ENCODE measurements around the gene GJA3. TPM values are rescaled to one million over a fixed set of nuclear protein-coding genes. Genes with fewer than 3 reads are reported as not detected.
A peak's percentile ranks its signal among the peaks of the same experiment; 100 is the strongest.

GJA3 gene
- total RNA-seq, 2 donors from 2014 or later = 0.59 to 5.2 TPM

DNA sequence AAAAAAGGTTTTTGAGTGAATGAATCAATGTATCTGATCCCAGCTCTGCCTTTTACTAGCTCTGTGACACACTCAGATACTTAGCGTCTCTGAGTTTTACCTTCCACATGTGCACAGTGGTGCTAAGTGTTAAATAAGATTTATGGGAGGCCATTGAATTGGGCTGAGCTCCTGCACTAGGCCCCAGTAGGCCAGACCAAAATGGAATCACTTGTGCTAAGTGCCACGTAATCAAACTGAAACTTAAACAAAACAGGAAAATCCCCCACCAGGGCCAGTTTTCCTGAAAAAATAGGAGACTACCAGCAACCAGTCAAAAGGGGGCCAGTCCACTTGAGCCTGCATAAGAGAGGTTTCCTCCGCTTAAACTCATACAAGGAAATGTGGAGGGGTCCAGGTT, 40.9 kb downstream of the GJA3 start:
- Histone ChIP-seq H3K9me3 (no peaks in the 10 kb centered on the region), H3K4me1 (replicated peaks) (no peaks in the 10 kb centered on the region), H3K27me3 (replicated peaks; ENCODE audit: insufficient read depth) (no peaks in the 10 kb centered on the region), H3K4me3 (peak overlapping the region in 1 of 2 donors; percentile 24), H3K36me3 (no peaks in the 10 kb centered on the region), H3K27ac (peak overlapping the region; percentile 90 to 92)
- TF ChIP-seq, protein P1, sequence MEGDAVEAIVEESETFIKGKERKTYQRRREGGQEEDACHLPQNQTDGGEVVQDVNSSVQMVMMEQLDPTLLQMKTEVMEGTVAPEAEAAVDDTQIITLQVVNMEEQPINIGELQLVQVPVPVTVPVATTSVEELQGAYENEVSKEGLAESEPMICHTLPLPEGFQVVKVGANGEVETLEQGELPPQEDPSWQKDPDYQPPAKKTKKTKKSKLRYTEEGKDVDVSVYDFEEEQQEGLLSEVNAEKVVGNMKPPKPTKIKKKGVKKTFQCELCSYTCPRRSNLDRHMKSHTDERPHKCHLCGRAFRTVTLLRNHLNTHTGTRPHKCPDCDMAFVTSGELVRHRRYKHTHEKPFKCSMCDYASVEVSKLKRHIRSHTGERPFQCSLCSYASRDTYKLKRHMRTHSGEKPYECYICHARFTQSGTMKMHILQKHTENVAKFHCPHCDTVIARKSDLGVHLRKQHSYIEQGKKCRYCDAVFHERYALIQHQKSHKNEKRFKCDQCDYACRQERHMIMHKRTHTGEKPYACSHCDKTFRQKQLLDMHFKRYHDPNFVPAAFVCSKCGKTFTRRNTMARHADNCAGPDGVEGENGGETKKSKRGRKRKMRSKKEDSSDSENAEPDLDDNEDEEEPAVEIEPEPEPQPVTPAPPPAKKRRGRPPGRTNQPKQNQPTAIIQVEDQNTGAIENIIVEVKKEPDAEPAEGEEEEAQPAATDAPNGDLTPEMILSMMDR (IDR thresholded peaks at IDR 0.05) = no peak
- no peak for TF ChIP-seq POLR2A (IDR thresholded peaks at IDR 0.05)
- no peak for TF ChIP-seq POLR2AphosphoS5 (IDR thresholded peaks at IDR 0.05)
- 79% methylated on average over 3 of the region's 3 CpGs for WGBS
- intact Hi-C loops (cut with DNase I) = loop anchor here (10.0 kb wide), 2 partner anchors 165 to 935 kb away; partner anchors contain the start of gene ZMYM2
- no peak for DNase-seq (ENCODE audit: low spot score)

DNA sequence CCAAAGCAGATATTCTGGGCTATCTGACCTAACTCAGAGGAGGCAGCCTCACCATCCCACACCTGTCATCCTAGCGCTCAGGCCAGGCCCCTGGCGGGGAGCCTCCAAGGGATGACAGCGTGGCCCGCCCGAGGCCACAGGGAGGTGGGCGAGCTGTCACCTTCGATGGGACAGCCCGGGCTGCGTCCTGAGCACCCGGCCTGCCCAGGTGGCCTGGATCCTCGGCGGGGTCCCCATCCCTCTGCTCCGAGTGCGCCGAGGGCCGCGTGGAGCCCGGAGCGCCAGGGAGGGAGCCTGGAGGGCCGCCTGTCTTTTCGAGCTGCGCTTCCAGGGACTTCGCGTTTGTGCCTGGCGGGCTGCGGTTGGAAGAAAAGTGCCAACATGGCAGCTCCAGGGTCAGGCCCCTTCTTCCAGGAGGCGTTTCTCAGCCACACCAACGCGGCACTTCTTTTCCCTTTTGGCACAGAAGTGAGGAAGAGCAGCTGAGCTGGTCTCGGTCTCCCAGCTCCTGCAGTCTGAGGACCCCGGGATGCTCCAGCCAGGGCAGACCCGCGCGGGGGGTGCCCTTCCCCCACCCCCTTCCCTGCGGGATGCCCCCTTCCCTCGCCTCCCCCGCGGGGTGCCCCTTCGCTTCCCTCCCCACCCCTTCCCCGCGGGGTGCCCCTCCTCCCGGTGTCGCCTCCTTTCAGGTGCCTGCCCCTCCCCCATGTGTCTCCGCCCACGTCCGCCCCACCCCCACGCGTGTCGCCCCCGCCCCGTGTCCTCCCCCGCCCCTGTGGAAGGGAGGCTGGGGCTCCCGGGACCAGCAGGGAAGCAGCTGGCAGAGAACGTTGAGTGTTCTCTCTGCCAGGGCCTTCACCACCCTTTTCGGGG, 42.3 kb downstream of the GJA3 start:
- TF ChIP-seq, protein P1 (IDR thresholded peaks at IDR 0.05) = peak in 1 of 4 experiments; percentile 12
- TF ChIP-seq POLR2AphosphoS5 (IDR thresholded peaks at IDR 0.05) = no peak
- no peak for TF ChIP-seq POLR2A (IDR thresholded peaks at IDR 0.05)
- peak overlapping the region; percentile 90 to 92 for H3K27ac ChIP-seq
- peak; percentile 44 for DNase-seq (ENCODE audit: low spot score)
- no peaks in the 10 kb centered on the region for H3K4me1 ChIP-seq (replicated peaks)
- no peaks in the 10 kb centered on the region for H3K9me3 ChIP-seq
- intact Hi-C loops (cut with DNase I) = no loop called here
- H3K27me3 ChIP-seq (replicated peaks; ENCODE audit: insufficient read depth) = no peaks in the 10 kb centered on the region
- H3K4me3 ChIP-seq = peak overlapping the region; percentile 59 to 64
- 1% methylated on average over 38 of the region's 55 CpGs for WGBS
- no peaks in the 10 kb centered on the region for H3K36me3 ChIP-seq

DNA sequence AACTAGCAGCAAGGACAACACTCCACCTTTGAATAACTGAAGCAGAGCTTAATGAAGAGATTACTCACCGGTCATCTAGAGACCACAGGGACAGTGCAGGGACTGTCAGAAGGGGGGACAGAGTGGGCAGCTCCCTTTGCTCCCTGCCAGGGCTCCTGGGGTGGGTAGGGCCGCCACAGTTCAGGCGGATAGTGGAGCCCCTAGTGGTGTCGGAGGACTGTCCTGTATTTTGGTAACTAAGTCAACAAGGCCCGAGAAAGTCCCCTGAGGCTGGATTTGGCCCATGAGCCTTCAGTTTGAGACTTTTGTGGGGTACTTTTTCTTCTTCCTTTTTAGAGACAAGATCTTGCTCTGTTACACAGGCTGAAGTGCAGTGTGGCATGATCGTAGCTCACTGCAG, 44.6 kb downstream of the GJA3 start:
- Histone ChIP-seq H3K36me3 (no peaks in the 10 kb centered on the region), H3K27me3 (replicated peaks; ENCODE audit: insufficient read depth) (no peaks in the 10 kb centered on the region), H3K4me3 (no peak overlapping the region), H3K4me1 (replicated peaks) (no peaks in the 10 kb centered on the region), H3K9me3 (no peaks in the 10 kb centered on the region), H3K27ac (no peak overlapping the region)
- TF ChIP-seq POLR2AphosphoS5 (IDR thresholded peaks at IDR 0.05) (no peak), POLR2A (IDR thresholded peaks at IDR 0.05) (no peak)
- TF ChIP-seq, protein P1 (IDR thresholded peaks at IDR 0.05) = no peak
- intact Hi-C loops (cut with DNase I) = no loop called here
- 93% methylated on average over 6 of the region's 6 CpGs for WGBS
- DNase-seq (ENCODE audit: low spot score) = no peak

DNA sequence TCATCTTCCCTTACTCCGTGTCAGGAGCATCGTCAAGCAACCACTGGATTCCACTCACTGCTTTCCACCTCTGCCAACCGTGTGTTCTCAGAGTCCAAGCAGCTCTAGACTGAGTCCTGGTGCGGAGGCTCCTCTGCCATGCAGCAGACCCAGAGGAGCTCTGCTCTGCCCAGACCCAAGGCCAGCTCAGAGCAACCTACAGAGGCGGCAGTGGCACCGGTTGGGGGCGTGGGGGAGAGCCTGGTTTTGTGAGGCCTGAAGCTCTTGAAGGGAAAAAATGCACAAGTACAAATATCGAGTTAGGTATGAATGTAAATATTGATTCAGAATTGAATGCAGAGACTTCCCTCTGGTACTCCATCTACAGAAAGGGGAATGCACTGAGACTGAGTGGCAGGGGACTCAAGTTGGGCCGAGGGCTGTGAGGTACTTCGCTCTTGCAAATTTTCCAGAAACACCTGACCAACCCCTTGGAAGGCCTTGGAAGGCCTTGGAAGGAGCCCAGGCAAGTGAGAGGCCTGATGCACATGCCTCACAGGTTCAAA, 46.7 kb downstream of the GJA3 start:
- DNase-seq (ENCODE audit: low spot score) = no peak
- no peaks in the 10 kb centered on the region for H3K27me3 ChIP-seq (replicated peaks; ENCODE audit: insufficient read depth)
- no peak overlapping the region for H3K4me3 ChIP-seq
- H3K4me1 ChIP-seq (replicated peaks) = no peaks in the 10 kb centered on the region
- no peak for TF ChIP-seq POLR2A (IDR thresholded peaks at IDR 0.05)
- TF ChIP-seq, protein P1 (IDR thresholded peaks at IDR 0.05) = no peak
- TF ChIP-seq POLR2AphosphoS5 (IDR thresholded peaks at IDR 0.05) = no peak
- intact Hi-C loops (cut with DNase I) = no loop called here
- H3K9me3 ChIP-seq = no peaks in the 10 kb centered on the region
- H3K27ac ChIP-seq = no peak overlapping the region
- H3K36me3 ChIP-seq = no peaks in the 10 kb centered on the region
- WGBS = 77% methylated on average over 9 of the region's 10 CpGs
